GM12875 (cell line): ENCODE data around the gene SPDYE18.
"Not testable (repeated sequence)": the region's sequence is repeated elsewhere in the genome, so short reads cannot be mapped to it uniquely, and the experiment has no call there.

Experiments used
- H3K4me3 ChIP-seq: one replicate; pipeline ENCODE4 v1.5.1; 2011; ENCODE audit warnings: low read depth, low read length, control low read depth

Gene SPDYE18

DNA sequence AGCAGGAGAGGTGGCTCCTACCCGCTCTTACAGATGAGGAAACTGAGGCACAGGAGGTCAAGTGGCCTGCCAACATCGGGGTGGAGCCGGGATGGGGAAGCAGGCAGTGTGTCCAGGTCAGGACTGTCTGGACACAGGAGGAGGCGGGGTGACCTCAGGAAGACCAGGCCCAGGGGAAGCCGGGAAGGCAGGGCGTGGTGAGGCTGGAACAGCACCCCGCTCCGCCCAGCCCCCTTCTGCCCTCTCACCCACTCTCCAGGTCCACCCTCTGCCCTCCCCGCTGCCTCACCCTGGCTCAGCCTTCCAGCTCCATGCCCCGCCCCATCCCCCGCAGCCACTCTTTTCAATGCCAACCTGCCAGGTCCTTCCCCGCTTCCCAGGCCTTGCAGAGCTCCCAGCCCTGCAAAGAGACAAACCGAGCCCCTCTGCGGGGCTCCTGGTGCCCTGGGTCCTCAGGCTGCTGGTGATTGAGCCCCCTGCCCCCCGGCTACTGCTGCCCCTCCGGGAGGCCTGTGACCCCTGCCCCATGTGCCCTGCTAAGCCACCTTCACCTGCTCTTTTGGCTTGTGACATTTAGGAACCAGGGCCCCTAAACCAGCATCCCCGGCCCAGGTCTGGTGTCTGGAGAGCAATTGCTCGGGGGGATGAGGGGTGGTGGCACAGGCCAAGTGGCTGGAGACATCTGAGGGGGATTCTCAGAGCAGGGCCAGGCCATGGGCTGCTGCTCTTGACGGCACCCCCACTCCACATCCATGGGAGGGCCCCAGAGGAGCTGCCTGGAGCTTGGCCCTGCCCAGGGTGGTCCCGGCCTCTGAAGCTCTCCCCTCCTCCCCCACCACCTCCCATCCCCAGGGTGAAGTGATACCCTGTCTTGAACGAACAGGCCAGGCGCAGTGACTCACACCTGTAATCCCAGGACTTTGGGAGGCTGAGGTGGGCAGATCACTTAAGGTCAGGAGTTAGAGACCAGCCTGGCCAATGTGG, 55.9 kb downstream of the SPDYE18 start:
- H3K4me3 ChIP-seq, result not testable (repeated sequence)

DNA sequence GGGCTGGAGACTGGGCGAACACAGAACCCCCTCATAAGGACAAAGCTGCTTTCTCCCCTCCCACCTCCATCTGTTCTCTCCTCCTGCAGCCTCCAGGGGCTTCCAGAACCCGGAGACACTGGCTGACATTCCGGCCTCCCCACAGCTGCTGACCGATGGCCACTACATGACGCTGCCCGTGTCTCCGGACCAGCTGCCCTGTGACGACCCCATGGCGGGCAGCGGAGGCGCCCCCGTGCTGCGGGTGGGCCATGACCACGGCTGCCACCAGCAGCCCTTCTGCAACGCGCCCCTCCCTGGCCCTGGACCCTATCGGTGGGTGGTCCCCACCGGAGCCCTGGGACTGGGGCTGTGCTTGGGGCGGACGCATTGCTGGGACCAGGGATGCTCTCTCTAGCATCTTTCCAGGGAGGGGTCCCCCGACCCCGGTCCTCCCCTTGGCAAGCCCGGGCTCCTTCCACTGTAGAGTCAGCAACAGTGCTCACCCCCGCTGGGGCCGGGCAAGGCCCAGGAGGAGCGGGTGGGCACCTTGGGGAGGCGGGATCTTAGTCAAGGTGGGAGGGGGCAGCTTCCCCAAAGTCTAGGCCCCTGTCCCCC, 56.8 kb downstream of the SPDYE18 start:
- not testable (repeated sequence) for H3K4me3 ChIP-seq

DNA sequence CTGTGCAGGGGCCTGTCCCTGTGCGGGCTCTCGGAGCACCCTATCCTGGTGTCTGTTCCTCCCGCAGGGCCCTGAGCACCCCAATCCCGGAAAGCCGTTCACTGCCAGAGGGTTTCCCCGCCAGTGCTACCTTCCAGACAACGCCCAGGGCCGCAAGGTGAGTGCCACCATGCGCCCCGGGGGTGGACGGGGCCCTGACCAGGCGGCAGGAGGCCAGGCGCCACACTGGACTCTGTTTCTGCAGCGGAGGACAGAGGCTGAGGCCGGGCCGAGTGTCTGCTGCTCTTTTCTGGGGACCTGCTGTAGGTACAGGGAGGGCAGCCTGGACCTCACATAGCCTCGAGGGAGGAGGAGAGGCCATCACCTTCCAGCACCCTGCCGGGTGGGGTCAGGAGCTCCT, 58.2 kb downstream of the SPDYE18 start:
- not testable (repeated sequence) for H3K4me3 ChIP-seq

DNA sequence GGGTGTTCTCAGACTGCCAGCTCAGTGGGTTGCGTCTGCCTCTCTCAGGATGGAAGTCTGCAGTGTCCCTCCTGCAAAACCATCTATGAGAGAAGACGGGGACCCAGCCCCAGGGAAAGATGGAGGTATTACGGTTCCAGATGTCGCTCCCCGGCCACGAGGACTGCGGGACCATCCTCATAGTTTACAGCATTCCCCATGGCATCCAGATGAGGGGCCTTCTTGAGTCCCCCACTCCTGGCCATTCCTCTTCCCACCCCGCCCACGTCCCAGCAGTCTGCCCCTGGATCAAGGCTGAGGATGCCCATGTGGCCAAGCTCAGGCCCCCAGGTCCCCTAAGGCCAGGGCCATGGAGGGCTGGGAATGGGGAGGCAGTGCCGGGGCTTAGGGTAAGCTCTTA, 59.1 kb downstream of the SPDYE18 start:
- H3K4me3 ChIP-seq, result not testable (repeated sequence)

DNA sequence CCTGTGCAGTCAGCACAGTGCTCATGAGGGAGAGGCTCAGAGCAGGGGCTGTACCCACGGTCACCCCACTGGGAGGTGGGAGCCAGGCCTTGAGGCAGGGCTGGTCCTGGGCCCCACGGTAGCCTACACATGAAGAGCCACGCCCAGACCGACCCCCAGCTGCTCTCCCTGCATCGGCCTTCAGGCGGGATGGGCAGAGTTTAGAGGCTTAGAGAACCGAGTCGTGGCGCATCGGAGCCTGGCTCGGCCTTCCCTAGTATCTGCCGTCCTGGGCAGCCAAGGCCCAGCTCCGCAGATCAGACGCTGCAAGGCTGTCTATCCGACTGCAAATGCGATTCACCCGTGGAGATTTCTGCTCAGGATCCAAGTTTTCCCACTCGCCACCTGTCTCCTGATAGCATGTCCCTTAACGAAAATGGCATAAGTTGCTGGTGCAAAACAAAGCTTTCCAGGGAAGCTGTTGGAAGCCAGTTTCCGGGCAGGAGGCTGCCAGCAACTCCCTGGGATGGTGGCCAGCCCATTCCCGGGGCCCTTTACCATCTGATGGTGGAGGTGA, 59.6 kb downstream of the SPDYE18 start:
- not testable (repeated sequence) for H3K4me3 ChIP-seq

GRCh38 chr7:77002104-77002503, 60.3 kb downstream of the SPDYE18 start:
- not testable (repeated sequence) for H3K4me3 ChIP-seq
